GM12801 (cell line): ENCODE data around the gene ARAP2.

Experiments
- CTCF ChIP-seq: IDR thresholded peaks from one replicate; pipeline ENCODE4 v1.5.1; 2011; ENCODE audit warnings: control low read depth; ENCODE audit not compliant: insufficient read length; ENCODE audit errors: extremely low read depth

The ARAP2 gene

GRCh38 chr4:36211084-36211483 is 33.2 kb downstream of the ARAP2 start:
- no peak for TF ChIP-seq CTCF

- no peak for TF ChIP-seq CTCF
These were observed 34.2 kb downstream of the ARAP2 start for GRCh38 chr4:36209941-36210649.

- TF ChIP-seq CTCF = no peak
These were observed 35.3 kb downstream of the ARAP2 start for GRCh38 chr4:36208893-36209473.

GRCh38 chr4:36207831-36208520 is 36.3 kb downstream of the ARAP2 start:
- no peak for TF ChIP-seq CTCF

GRCh38 chr4:36207367-36207766 is 36.9 kb downstream of the ARAP2 start:
- TF ChIP-seq CTCF = no peak

- no peak for TF ChIP-seq CTCF
These were observed 37.6 kb downstream of the ARAP2 start for GRCh38 chr4:36206603-36207311.

GRCh38 chr4:36206012-36206411 is 38.3 kb downstream of the ARAP2 start:
- TF ChIP-seq CTCF = no peak
